ENCODE measurements around the gene RASD2. TPM values are rescaled to one million over a fixed set of nuclear protein-coding genes. Genes with fewer than 3 reads are reported as not detected.

The RASD2 gene
- total and polyA plus RNA-seq, 8 donors = 0.28 to 1.4 (median 0.59) TPM

- H3K9me3 ChIP-seq = no peaks in the 10 kb centered on the region
- ATAC-seq (no peak), DNase-seq (no peak), FAIRE-seq (no peak)
- intact Hi-C loops (cut with DNase I) = no loop called here
- no peak overlapping the region for H3K4me3 ChIP-seq
- TF ChIP-seq, protein P1, sequence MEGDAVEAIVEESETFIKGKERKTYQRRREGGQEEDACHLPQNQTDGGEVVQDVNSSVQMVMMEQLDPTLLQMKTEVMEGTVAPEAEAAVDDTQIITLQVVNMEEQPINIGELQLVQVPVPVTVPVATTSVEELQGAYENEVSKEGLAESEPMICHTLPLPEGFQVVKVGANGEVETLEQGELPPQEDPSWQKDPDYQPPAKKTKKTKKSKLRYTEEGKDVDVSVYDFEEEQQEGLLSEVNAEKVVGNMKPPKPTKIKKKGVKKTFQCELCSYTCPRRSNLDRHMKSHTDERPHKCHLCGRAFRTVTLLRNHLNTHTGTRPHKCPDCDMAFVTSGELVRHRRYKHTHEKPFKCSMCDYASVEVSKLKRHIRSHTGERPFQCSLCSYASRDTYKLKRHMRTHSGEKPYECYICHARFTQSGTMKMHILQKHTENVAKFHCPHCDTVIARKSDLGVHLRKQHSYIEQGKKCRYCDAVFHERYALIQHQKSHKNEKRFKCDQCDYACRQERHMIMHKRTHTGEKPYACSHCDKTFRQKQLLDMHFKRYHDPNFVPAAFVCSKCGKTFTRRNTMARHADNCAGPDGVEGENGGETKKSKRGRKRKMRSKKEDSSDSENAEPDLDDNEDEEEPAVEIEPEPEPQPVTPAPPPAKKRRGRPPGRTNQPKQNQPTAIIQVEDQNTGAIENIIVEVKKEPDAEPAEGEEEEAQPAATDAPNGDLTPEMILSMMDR (IDR thresholded peaks at IDR 0.05) = no peak
- no peak overlapping the region for H3K27ac ChIP-seq
- H3K4me1 ChIP-seq = peaks cover 0 to 4% (median 0%) of the 10 kb centered on the region in 3 donors
- no peaks in the 10 kb centered on the region for H3K36me3 ChIP-seq
- WGBS, 2 donors = 94 to 95% methylated on average over 5 of the region's 5 CpGs
- H3K27me3 ChIP-seq = no peaks in the 10 kb centered on the region
Observed at GRCh38 chr22:35594686-35595085, 54.1 kb downstream of the RASD2 start.

- no peak overlapping the region for H3K4me3 ChIP-seq
- peaks cover 0 to 4% (median 0%) of the 10 kb centered on the region in 3 donors for H3K4me1 ChIP-seq
- peak overlapping the region in 2 of 4 donors; percentile 17 to 19 for H3K27ac ChIP-seq
- DNase-seq = peak in 4 of 6 donors; percentile 51 to 74 (median 66)
- no peak for FAIRE-seq
- TF ChIP-seq, protein P1 (IDR thresholded peaks at IDR 0.05) = no peak
- no peaks in the 10 kb centered on the region for H3K27me3 ChIP-seq
- intact Hi-C loops (cut with DNase I) = no loop called here
- no peaks in the 10 kb centered on the region for H3K36me3 ChIP-seq
- ATAC-seq = peak; percentile 71 to 92 (median 80)
- no peaks in the 10 kb centered on the region for H3K9me3 ChIP-seq
- 13 to 14% methylated on average over 7 of the region's 7 CpGs for WGBS, 2 donors
Observed at GRCh38 chr22:35596821-35597220, 56.2 kb downstream of the RASD2 start.

DNA sequence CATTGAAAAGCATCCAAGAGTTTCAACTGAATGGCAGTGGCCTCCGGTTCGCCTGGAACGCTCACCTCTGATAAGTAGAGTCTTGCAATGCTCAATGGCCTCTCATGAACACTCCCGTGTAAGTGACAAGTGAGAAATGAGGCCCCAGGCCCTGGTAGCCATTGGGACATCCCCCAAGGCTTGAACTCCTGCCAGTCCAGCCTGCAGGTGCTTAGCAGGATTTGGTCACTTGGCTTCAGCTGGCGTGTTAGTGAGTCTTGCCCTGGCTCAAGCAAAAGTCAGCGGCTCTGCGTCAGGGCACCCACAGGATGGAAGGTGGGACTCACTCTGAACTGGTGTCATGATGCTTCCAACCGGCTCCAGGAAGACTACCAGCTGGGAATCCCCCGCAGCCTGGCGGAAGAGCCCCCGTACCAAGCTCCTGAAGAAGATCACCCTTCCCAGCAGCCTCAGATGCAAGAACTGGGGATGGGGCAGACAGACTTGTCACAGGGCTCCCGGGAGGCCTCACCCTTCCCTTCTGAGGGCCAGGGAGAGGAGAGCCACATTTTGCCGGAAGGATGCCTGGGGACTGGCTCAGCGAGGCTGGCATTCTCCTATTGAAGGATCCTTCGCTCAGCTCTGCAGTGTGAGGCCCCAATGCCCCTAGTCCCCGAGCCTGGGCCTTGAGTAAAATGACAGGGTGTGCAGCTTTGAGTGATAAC is 57.2 kb downstream of the RASD2 start:
- WGBS, 2 donors = 78% methylated on average over 16 of the region's 16 CpGs
- no peaks in the 10 kb centered on the region for H3K9me3 ChIP-seq
- DNase-seq (peak in 3 of 6 donors; percentile 61 to 77 (median 74)), FAIRE-seq (no peak), ATAC-seq (peak; percentile 37 to 70 (median 57))
- intact Hi-C loops (cut with DNase I) = no loop called here
- TF ChIP-seq, protein P1 (IDR thresholded peaks at IDR 0.05) = no peak
- H3K27ac ChIP-seq = no peak overlapping the region
- no peaks in the 10 kb centered on the region for H3K27me3 ChIP-seq
- H3K4me1 ChIP-seq = peaks cover 0 to 4% (median 0%) of the 10 kb centered on the region in 3 donors
- no peak overlapping the region for H3K4me3 ChIP-seq
- H3K36me3 ChIP-seq = no peaks in the 10 kb centered on the region

DNA sequence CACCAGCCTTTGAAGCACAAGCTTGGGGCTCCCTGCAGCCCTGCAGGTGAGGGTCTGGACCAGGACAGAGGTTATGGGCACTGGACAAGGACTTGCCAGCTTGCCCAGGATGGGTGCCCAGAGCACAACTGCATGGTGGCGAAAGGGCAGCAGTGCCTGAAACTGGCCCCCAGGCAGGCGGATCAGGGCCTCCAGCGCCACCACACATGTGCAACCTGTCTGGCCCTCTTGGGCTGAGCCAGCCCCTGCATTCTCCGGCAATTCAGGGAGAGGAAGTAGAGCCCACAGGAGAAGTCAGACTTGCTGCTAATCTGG is 57.7 kb downstream of the RASD2 start:
- no peaks in the 10 kb centered on the region for H3K27me3 ChIP-seq
- no peaks in the 10 kb centered on the region for H3K9me3 ChIP-seq
- TF ChIP-seq, protein P1 (IDR thresholded peaks at IDR 0.05) = no peak
- ATAC-seq (no peak), FAIRE-seq (no peak), DNase-seq (no peak)
- 92 to 97% methylated on average over 4 of the region's 4 CpGs for WGBS, 2 donors
- peaks cover 0 to 4% (median 0%) of the 10 kb centered on the region in 3 donors for H3K4me1 ChIP-seq
- no peak overlapping the region for H3K4me3 ChIP-seq
- H3K27ac ChIP-seq = no peak overlapping the region
- no peaks in the 10 kb centered on the region for H3K36me3 ChIP-seq
- intact Hi-C loops (cut with DNase I) = no loop called here

DNA sequence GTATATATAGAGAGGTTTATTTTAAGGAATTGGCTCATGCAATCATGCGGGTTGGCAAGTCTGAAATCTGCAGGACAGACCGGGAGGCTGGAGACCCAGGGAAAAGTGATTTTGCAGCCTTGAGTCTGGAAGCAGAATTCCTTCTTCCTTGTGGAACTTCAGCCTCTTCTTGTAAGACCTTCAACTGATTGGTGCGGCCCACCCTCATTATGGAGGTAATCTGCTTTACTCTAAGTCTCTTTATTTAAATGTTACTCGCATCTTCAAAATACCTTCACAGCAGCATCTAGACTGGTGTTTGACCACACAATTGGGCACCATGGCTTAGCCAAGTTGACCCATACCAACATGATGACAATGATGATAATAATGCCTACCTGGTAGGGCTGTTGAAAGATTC is 58.7 kb downstream of the RASD2 start:
- H3K4me1 ChIP-seq = peaks cover 0 to 4% (median 0%) of the 10 kb centered on the region in 3 donors
- FAIRE-seq (no peak), ATAC-seq (no peak), DNase-seq (no peak)
- 94 to 97% methylated on average over 4 of the region's 4 CpGs for WGBS, 2 donors
- H3K36me3 ChIP-seq = no peaks in the 10 kb centered on the region
- intact Hi-C loops (cut with DNase I) = no loop called here
- H3K4me3 ChIP-seq = no peak overlapping the region
- no peaks in the 10 kb centered on the region for H3K9me3 ChIP-seq
- no peak overlapping the region for H3K27ac ChIP-seq
- TF ChIP-seq, protein P1 (IDR thresholded peaks at IDR 0.05) = no peak
- no peaks in the 10 kb centered on the region for H3K27me3 ChIP-seq

Measured in pancreas (tissue), 10 donors.